Spleen (tissue), 7 donors: ENCODE data around the gene CDYL2.

Experiments
- POLR2AphosphoS5 ChIP-seq, 3 donors: sonication (generic); formaldehyde crosslinking; IDR thresholded peaks; one replicate each; pipeline ENCODE4 v1.5.1; 2017; ENCODE audit warnings: antibody characterized with exemption in 3 of 3
- TF ChIP-seq, protein P1 (sequence below), 11 experiments: fragments of 200-600 bp in 7 of 11; fragments of 450-650 bp in 4 of 11; sonication (generic) in 4 of 11; IDR thresholded peaks in 8 of 11; conservative IDR thresholded peaks in 3 of 11; 1 replicate in 7 of 11; 2 replicates in 4 of 11; pipeline versions ENCODE4 v1.4.0 to v1.8.0; 2016 to 2021; ENCODE audit warnings: antibody characterized with exemption in 11 of 11, inconsistent platforms in 4 of 11, mild to moderate bottlenecking in 1 of 11
- donor health status: DM: no; HTN: no; CAD: no; lungs with moderate emphysema.
- donor health status: DM: no; HTN: no; CAD: no.
- donor health status: DM: no; HTN: no; CAD: no.

DNA sequence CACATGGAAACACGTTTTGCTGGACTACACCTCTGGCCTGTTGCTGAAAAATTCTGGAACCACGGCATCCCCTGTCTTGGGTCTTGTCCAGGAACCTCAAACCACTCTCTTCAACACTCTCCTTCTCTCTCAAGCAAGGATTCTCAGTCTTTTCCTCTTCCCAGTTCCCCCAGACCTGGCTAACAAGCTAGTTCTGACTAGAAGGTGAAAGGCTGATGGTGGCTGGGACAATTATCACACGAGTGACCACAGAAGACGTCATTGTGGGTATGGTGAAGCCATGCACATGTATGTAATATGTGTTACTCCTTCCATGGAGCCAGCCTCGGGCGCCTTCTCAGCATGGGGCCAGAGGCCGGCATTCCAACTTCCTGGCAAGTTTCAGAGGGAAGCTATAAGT is 123.0 kb downstream of the CDYL2 start:
- TF ChIP-seq, protein P1, sequence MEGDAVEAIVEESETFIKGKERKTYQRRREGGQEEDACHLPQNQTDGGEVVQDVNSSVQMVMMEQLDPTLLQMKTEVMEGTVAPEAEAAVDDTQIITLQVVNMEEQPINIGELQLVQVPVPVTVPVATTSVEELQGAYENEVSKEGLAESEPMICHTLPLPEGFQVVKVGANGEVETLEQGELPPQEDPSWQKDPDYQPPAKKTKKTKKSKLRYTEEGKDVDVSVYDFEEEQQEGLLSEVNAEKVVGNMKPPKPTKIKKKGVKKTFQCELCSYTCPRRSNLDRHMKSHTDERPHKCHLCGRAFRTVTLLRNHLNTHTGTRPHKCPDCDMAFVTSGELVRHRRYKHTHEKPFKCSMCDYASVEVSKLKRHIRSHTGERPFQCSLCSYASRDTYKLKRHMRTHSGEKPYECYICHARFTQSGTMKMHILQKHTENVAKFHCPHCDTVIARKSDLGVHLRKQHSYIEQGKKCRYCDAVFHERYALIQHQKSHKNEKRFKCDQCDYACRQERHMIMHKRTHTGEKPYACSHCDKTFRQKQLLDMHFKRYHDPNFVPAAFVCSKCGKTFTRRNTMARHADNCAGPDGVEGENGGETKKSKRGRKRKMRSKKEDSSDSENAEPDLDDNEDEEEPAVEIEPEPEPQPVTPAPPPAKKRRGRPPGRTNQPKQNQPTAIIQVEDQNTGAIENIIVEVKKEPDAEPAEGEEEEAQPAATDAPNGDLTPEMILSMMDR (IDR thresholded peaks at IDR 0.05 in 8 of 11, conservative IDR thresholded peaks at IDR 0.05 in 3 of 11) = no peak
- TF ChIP-seq POLR2AphosphoS5 (IDR thresholded peaks at IDR 0.05) = no peak
